IMR-90 (cell line): ENCODE results near the gene ZKSCAN8.

Source experiments
- CEBPB ChIP-seq: IDR thresholded peaks from 2 replicates; pipeline ENCODE4 v1.6.1; 2012; ENCODE audit warnings: low read depth, low read length, improper control_type of control experiment
- FOS ChIP-seq: fragments of 150-350 bp; IDR thresholded peaks from 2 replicates; pipeline ENCODE4 v1.6.1; 2016; ENCODE audit warnings: low read depth, low read length
- MAZ ChIP-seq: IDR thresholded peaks from 2 replicates; pipeline ENCODE4 v1.6.1; 2012; ENCODE audit warnings: low read depth, mild to moderate bottlenecking, low read length, improper control_type of control experiment, moderate library complexity, borderline replicate concordance
- MXI1 ChIP-seq: IDR thresholded peaks from 2 replicates; pipeline ENCODE4 v1.6.1; 2012; ENCODE audit warnings: low read depth, mild to moderate bottlenecking, low read length, moderate library complexity, borderline replicate concordance
- RCOR1 ChIP-seq: IDR thresholded peaks from 2 replicates; pipeline ENCODE4 v1.6.1; 2012; ENCODE audit warnings: mild to moderate bottlenecking, low read length, improper control_type of control experiment; ENCODE audit not compliant: insufficient replicate concordance
- SMC3 ChIP-seq: fragments of 150-350 bp; IDR thresholded peaks from 2 replicates; pipeline ENCODE4 v1.6.1; 2016; ENCODE audit warnings: low read depth, mild to moderate bottlenecking, antibody characterized with exemption, low read length, moderate library complexity
- TF ChIP-seq, protein P1 (sequence below): conservative IDR thresholded peaks from 2 replicates; pipeline ENCODE4 v1.5.1; 2012; ENCODE audit warnings: mild to moderate bottlenecking, low read depth, low read length, improper control_type of control experiment
- TF ChIP-seq, protein P2 (sequence below): fragments of 150-350 bp; IDR thresholded peaks from 2 replicates; pipeline ENCODE4 v1.6.1; 2017; ENCODE audit warnings: mild to moderate bottlenecking, antibody characterized with exemption, low read length, low read depth

DNA sequence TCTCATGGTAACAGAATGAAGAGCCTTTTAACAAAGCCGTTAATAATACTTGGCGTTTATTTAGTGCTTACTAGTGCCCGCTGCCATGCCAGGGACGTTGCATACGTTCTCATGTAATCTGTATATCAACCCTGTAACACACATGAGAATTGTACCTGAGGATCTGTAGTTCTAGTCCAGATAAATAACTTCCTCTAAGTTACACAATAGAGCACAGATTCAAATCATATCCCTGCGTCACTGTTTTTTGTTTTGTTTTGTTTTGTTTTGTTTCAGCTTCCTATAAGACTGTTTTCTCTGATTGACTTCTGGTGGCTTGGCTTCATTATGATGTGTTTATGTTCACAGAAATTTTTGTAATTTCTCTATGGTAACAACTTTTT, 16.7 kb upstream of the ZKSCAN8 start:
- TF ChIP-seq RCOR1: no peak
- peak; percentile 13; the same call in 1 of the 2 replicates for TF ChIP-seq CEBPB
- no peak for TF ChIP-seq SMC3
- TF ChIP-seq, protein P1, sequence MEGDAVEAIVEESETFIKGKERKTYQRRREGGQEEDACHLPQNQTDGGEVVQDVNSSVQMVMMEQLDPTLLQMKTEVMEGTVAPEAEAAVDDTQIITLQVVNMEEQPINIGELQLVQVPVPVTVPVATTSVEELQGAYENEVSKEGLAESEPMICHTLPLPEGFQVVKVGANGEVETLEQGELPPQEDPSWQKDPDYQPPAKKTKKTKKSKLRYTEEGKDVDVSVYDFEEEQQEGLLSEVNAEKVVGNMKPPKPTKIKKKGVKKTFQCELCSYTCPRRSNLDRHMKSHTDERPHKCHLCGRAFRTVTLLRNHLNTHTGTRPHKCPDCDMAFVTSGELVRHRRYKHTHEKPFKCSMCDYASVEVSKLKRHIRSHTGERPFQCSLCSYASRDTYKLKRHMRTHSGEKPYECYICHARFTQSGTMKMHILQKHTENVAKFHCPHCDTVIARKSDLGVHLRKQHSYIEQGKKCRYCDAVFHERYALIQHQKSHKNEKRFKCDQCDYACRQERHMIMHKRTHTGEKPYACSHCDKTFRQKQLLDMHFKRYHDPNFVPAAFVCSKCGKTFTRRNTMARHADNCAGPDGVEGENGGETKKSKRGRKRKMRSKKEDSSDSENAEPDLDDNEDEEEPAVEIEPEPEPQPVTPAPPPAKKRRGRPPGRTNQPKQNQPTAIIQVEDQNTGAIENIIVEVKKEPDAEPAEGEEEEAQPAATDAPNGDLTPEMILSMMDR: no peak
- no peak for TF ChIP-seq MAZ
- no peak for TF ChIP-seq MXI1
- TF ChIP-seq, protein P2, sequence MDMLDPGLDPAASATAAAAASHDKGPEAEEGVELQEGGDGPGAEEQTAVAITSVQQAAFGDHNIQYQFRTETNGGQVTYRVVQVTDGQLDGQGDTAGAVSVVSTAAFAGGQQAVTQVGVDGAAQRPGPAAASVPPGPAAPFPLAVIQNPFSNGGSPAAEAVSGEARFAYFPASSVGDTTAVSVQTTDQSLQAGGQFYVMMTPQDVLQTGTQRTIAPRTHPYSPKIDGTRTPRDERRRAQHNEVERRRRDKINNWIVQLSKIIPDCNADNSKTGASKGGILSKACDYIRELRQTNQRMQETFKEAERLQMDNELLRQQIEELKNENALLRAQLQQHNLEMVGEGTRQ: no peak
- no peak for TF ChIP-seq FOS
